NCI-H2029 (cell line): ENCODE data around the gene RGP1.

Experiments used
- DNase-seq: peaks from one replicate; lab custom pipeline; 2025; lab: John Stamatoyannopoulos, UW

The RGP1 gene

GRCh38 chr9:35723426-35723825, 25.7 kb upstream of the RGP1 start:
- DNase-seq, result no peak

GRCh38 chr9:35723908-35724307, 25.2 kb upstream of the RGP1 start:
- DNase-seq, result no peak

GRCh38 chr9:35725362-35725761, 23.7 kb upstream of the RGP1 start:
- DNase-seq, result no peak

- DNase-seq, result no peak
These were observed 22.2 kb upstream of the RGP1 start for GRCh38 chr9:35726931-35727330.

GRCh38 chr9:35727676-35728040, 21.4 kb upstream of the RGP1 start:
- no peak for DNase-seq

- no peak for DNase-seq
These were observed 20.8 kb upstream of the RGP1 start for GRCh38 chr9:35728041-35728971.

GRCh38 chr9:35729101-35729500, 20.0 kb upstream of the RGP1 start:
- no peak for DNase-seq

- no peak for DNase-seq
These were observed 19.2 kb upstream of the RGP1 start for GRCh38 chr9:35729700-35730485.

- no peak for DNase-seq
These were observed 18.6 kb upstream of the RGP1 start for GRCh38 chr9:35730486-35730854.

GRCh38 chr9:35731415-35732184, 17.5 kb upstream of the RGP1 start:
- no peak for DNase-seq

- peak; percentile 96 for DNase-seq
These were observed 16.8 kb upstream of the RGP1 start, which contains the start of the genes CREB3 and TLN1 for GRCh38 chr9:35732185-35732799. CREB3 (plus strand) TSS chr9:35732666; CDS start chr9:35732773, 107 bp downstream. TLN1 (minus strand) TSS chr9:35732195; CDS start chr9:35725694, 6,501 bp downstream.

- peak; percentile 31 for DNase-seq
These were observed 16.1 kb upstream of the RGP1 start for GRCh38 chr9:35732800-35733541.

- no peak for DNase-seq
These were observed 15.0 kb upstream of the RGP1 start for GRCh38 chr9:35734096-35734495.

- peak; percentile 58 for DNase-seq
These were observed 12.9 kb upstream of the RGP1 start for GRCh38 chr9:35736201-35736633.

- DNase-seq, result no peak
These were observed 11.9 kb upstream of the RGP1 start for GRCh38 chr9:35737143-35737542.

GRCh38 chr9:35738186-35738585, 10.9 kb upstream of the RGP1 start:
- DNase-seq, result no peak

- no peak for DNase-seq
These were observed 10.2 kb upstream of the RGP1 start for GRCh38 chr9:35738924-35739323.

GRCh38 chr9:35740243-35740642, 8.8 kb upstream of the RGP1 start:
- DNase-seq, result no peak

- DNase-seq, result no peak
These were observed 7.3 kb upstream of the RGP1 start for GRCh38 chr9:35741740-35742139.

GRCh38 chr9:35743452-35743851, 5.6 kb upstream of the RGP1 start:
- DNase-seq, result no peak
